Measurements from ENCODE around the gene CLHC1. TPM values are rescaled to one million over a fixed set of nuclear protein-coding genes. Genes with fewer than 3 reads are reported as not detected.
A peak's percentile ranks its signal among the peaks of the same experiment; 100 is the strongest.
"Not testable (repeated sequence)": the region's sequence is repeated elsewhere in the genome, so short reads cannot be mapped to it uniquely, and the experiment has no call there.

Gene CLHC1
- total RNA-seq, 1 donor from 2014 or later: 8.2 TPM

GRCh38 chr2:55231546-55232083 is 478 bp downstream of the CLHC1 start:
- DNase-seq: no peak

DNA sequence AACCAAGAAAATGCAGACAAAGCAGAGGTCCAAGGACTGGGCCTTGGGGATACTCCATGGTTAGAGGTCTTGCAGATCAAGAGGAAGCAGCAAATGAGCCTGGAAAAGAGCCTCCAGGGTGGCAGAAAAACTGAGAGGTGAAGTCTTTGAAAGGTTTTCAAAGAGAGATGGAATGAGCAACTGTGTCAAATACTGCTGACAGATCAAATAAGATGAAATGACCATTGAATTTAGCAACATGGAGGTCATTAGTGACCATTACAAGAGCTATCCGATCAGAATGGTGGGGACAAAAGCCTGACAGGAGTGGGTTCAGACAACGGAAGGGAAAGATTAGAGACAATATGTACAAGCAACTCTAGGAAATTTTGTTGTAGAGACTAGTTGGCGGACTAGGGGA is 1.5 kb downstream of the CLHC1 start:
- no peak for DNase-seq

GRCh38 chr2:55229221-55229620 is 2.9 kb downstream of the CLHC1 start:
- DNase-seq: no peak

- no peak for DNase-seq
Measured at GRCh38 chr2:55228226-55228563, 3.9 kb downstream of the CLHC1 start.

GRCh38 chr2:55227437-55228225 is 4.5 kb downstream of the CLHC1 start:
- peak; percentile 57 for DNase-seq

- DNase-seq: no peak
Measured at GRCh38 chr2:55225481-55226020, 6.5 kb downstream of the CLHC1 start.

- no peak for DNase-seq
Measured at GRCh38 chr2:55224761-55225261, 7.3 kb downstream of the CLHC1 start.

DNA sequence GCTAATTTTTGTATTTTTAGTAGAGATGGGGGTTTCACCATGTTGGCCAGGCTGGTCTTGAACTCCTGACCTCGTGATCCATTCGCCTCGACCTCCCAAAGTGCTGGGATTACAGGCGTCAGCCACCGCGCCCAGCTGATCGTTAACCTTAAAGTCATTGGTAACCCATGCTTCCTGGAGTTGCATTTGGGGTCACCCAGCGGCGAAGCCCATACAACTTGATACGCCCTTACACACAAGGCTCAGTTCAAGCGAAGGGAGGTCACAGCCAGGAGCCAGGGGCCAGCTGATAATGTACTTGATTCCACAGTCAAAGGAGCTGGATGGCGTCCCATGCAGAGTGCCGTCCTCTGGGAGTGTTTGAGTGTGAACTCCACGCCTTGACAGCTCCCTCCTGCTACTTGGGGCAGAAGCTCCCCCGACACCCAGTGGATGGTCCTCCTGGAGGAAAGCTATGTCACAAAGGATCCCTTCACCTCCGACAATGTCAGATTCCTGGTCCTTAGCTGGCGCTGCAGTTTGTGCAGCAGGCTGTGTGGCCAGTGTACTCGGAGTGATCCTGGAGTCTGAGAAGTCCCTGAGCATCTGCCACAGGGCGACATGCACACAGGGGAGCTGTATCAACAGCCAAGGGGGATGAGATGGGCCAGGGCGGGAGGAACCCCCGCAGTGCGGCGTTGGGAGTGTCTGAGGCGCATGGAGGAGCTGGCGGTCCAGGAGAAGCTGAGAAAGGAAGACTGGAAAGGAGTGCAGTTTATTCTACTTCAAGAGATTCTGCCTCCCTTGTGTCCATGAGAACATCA is 7.9 kb downstream of the CLHC1 start:
- peak; percentile 7 for DNase-seq

DNA sequence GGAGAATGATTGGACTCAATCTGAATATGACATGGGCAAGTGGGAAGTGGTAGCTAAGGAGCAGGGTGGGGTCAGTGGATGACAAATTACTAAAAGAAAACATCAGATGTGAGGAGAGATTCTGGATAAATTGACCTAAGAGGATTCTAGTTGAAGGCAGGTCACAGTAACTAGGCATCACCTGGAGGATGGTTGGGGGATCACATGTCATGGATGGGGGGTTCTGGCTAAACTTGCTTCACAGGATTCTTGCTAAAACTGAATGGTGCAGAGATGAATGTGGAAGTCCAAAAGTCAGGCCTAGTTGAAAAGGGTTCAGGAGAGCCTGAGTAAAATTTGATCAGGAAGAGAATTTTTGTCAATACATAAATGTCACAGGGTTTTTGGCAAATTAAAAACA is 18.3 kb downstream of the CLHC1 start:
- DNase-seq: no peak

DNA sequence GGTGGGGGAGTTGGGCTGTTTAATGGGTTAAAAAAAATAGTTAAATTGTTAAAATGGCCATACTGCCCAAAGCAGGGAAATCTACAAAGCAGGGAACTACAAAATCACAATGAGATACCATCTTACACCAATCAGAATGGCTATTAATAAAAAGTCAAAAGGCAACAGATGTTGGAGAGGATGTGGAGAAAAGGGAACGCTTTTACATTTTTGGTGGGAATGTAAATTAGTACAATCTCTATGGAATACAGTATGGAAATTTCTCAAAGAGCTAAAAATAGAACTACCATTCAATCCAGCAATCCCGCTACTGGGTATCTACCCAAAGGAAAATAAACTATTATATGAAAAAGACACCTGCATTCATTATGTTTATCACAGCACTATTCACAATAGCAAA is 27.1 kb downstream of the CLHC1 start:
- no peak for DNase-seq

- DNase-seq: no peak
Measured at GRCh38 chr2:55204536-55204935, 27.6 kb downstream of the CLHC1 start.

DNA sequence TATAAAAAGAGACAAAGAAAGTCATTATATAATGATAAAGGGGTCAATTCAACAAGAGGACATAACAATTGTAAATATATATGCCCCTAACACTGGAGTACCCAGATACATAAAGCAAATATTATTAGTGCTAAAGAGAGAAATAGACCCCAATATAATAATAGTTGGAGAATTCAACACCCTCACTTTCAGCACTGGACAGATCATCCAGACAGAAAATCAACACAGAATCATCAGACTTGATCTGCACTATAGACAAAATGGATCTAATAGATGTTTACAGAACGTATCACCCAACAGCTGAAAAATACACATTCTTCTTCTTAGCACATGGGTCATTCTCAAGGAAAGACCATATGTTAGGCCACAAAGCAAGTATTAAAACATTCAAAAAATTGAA is 31.7 kb downstream of the CLHC1 start:
- no peak for DNase-seq

GRCh38 chr2:55196526-55196925 is 35.6 kb downstream of the CLHC1 start:
- DNase-seq: no peak

- not testable (repeated sequence) for DNase-seq
Measured at GRCh38 chr2:55191888-55192287, 40.2 kb downstream of the CLHC1 start.

DNA sequence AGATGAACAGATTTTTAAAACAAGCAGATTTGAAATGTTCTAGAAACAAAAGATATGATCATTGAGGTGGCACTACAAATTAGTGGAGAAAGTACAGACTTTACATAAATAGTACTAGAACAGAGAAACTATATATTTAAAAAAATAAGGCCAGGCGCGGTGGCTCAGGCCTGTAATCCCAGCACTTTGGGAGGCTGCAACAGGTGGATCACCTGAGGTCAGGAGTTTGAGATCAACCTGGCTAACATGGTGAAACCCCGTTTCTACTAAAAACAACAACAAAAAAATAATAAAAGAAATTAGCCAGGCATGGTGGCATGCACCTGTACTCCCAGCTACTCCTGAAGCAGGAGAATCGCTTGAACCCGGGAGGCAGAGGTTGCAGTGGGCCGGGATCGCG is 45.3 kb downstream of the CLHC1 start:
- not testable (repeated sequence) for DNase-seq

- DNase-seq: no peak
Measured at GRCh38 chr2:55180374-55180773, 51.7 kb downstream of the CLHC1 start.

DNA sequence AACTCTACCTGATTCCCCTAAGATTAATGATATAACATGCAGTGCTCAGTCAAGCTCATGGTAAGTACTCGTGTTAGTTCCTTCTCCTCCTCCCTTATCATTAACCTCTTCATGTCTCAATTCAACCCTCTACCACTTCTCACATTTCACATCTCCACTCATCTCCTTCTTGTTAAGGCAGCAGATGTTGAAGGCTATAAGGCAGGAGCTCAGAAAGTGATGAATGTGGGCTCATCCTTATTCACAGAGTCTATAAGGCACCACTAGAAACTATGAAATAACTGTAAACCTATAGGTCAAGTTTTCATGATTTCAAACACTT is 56.0 kb downstream of the CLHC1 start:
- no peak for DNase-seq

DNA sequence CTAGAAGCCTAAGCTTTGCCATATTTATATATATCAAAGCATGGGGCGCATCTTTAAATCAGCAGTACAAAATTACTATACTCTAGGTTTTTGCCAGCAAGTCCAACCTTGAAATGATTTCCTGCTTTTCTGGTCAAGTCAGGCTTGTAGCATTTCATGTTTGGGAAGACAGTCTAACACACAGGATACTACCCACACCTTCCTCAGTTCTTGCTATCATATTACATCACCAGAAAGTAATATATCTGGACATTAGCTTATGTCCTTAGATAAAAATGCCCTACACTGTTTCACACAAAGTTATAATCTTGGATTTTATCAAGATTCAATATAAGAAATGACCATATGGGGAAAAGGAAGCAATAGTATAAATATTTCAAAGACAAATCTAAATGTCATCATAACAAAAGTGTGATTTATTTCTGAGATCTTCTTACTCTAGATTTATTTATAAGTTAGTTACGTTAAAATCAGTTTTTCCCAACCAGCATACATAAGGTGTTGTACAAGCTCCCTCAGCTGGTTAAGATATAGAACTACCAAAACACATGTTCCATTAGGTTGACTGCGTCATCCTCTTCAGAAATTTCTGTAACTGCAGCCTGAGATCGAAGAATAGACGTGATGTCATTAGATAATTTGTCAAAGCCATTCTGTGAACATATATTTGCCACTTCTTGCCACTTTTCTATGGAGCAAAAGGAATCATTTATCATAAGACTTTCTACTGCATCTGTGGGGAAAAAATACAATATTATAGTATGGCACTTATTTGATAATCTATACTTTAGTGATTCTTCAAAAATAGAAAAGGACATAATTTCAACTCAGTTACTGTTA is 56.6 kb downstream of the CLHC1 start:
- peak; percentile 79 for DNase-seq

GRCh38 chr2:55173438-55174054 is 58.5 kb downstream of the CLHC1 start:
- no peak for DNase-seq

DNA sequence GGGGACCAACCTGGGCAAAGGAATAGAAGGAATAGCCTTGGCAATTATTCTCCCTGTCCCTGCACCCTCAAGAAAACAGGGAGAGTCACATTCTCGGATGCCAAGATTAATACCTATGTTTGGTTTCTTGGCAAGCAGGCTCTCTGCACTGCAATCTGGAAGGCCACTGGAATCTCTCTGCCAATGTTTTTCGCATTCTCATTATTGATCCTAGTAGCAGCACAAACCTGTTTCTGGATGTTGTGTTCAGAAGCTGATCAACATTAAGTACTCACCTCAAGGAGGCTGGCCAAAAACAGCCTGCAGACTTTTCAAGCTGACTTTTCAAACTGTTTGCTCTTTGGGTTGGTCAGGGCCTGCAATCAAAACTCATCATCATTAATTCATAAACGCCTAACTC is 62.2 kb downstream of the CLHC1 start:
- DNase-seq: no peak

DNA sequence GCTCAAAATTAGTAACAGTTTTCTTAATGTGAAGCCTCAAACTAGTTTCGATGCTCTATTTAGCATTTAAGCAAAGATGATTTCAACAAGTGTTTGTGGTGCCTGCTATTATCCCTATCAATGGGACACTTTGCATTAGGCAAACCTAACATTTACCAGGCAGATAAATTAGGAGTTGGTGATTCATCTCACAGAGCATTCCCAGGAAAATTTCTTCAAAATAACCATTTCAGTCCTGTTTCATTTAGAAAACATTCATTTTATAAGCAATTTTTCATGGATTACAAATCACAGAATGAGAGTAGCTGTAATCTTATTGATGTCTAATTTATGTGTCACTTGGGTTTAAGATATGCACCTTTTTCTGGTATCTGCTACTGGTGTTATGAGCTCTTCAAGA is 62.7 kb downstream of the CLHC1 start:
- DNase-seq: no peak
